ENCODE measurements around the gene GLOD4. TPM values are rescaled to one million over a fixed set of nuclear protein-coding genes. Genes with fewer than 3 reads are reported as not detected.

Gene GLOD4
- total RNA-seq, 4 donors from 2014 or later = 41.1 to 73.1 (median 44.7) TPM

- DNase-seq (ENCODE audit: low spot score) = no peak
- no peak for ATAC-seq (ENCODE audit: low FRiP score)
- no peak for TF ChIP-seq CTCF (IDR thresholded peaks at IDR 0.05)
Measured at GRCh38 chr17:725746-726145, 56.3 kb downstream of the GLOD4 start.

GRCh38 chr17:725084-725483, 57.0 kb downstream of the GLOD4 start:
- no peak for DNase-seq (ENCODE audit: low spot score)
- TF ChIP-seq CTCF (IDR thresholded peaks at IDR 0.05) = no peak
- ATAC-seq (ENCODE audit: low FRiP score) = no peak

- TF ChIP-seq CTCF (IDR thresholded peaks at IDR 0.05) = no peak
- no peak for ATAC-seq (ENCODE audit: low FRiP score)
Measured at GRCh38 chr17:721540-721937, 60.5 kb downstream of the GLOD4 start.

GRCh38 chr17:720706-721539, 61.2 kb downstream of the GLOD4 start:
- no peak for TF ChIP-seq CTCF (IDR thresholded peaks at IDR 0.05)
- no peak for ATAC-seq (ENCODE audit: low FRiP score)

More at GRCh38 chr17:721540-721937, 60.5 kb downstream of the GLOD4 start:
- DNase-seq (ENCODE audit: low spot score) = no peak

GRCh38 chr17:718075-718474, 64.0 kb downstream of the GLOD4 start:
- no peak for DNase-seq (ENCODE audit: low spot score)
- no peak for ATAC-seq (ENCODE audit: low FRiP score)
- TF ChIP-seq CTCF (IDR thresholded peaks at IDR 0.05) = no peak

More at GRCh38 chr17:720706-721539, 61.2 kb downstream of the GLOD4 start:
- DNase-seq (ENCODE audit: low spot score) = no peak

Other genes with a start within 250 kb of the GLOD4 start
- 10 to 100 TPM; 20.4 to 42.1 (median 36.9) TPM for gene VPS53, start 67.4 kb downstream of the GLOD4 start, total RNA-seq
- 10 to 100 TPM in 1 of 4 donors, 1 to 10 TPM in 3; 5.2 to 45.3 (median 7.5) TPM for gene TLCD3A, start 49.7 kb downstream of the GLOD4 start, total RNA-seq
- 10 to 100 TPM; 13.2 to 29.2 (median 18.7) TPM for gene GEMIN4, start 30.0 kb downstream of the GLOD4 start, total RNA-seq
- gene MRM3, start 73 bp upstream of the GLOD4 start, total RNA-seq = 10 to 100 TPM; 14.0 to 23.8 (median 16.0) TPM
- gene NXN, start 197.5 kb upstream of the GLOD4 start, total RNA-seq = 10 to 100 TPM in 3 of 4 donors, 1 to 10 TPM in 1; 6.8 to 16.6 (median 11.1) TPM
- gene TIMM22, start 214.8 kb upstream of the GLOD4 start, total RNA-seq = 10 to 100 TPM; 10.9 to 18.3 (median 13.4) TPM

Measured in omental fat pad (tissue), 4 donors.